Fibroblast of villous mesenchyme (primary cell): Measurements from ENCODE around the gene ANKRD53. TPM values are rescaled to one million over a fixed set of nuclear protein-coding genes. Genes with fewer than 3 reads are reported as not detected.

Experiments used
- DNase-seq: peaks from one replicate; pipeline ENCODE4 v3.0.0-alpha.2; 2010; ENCODE audit warnings: low read depth
- H3K4me3 ChIP-seq: 2 replicates; pipeline ENCODE4 v1.5.1; 2011; ENCODE audit warnings: low read depth, mild to moderate bottlenecking, low read length
- CTCF ChIP-seq: IDR thresholded peaks from 2 replicates; pipeline ENCODE4 v1.5.1; 2012; ENCODE audit warnings: low read depth, mild to moderate bottlenecking, low read length; ENCODE audit not compliant: insufficient read depth
- total RNA-seq: library from RNA; depleted of rRNA; stranded (reverse); fragments of >200 nt; gene quantifications from 2 replicates; pipeline ENCODE4 v1.2.3, GENCODE V29; 2012

ANKRD53 gene
- total RNA-seq, 1 donor: 0.43 TPM

GRCh38 chr2:70962211-70962884 is 16.1 kb upstream of the ANKRD53 start:
- H3K4me3 ChIP-seq: no peak overlapping the region
- DNase-seq: no peak
- TF ChIP-seq CTCF: no peak

- no peak overlapping the region for H3K4me3 ChIP-seq
- no peak for DNase-seq
- TF ChIP-seq CTCF: no peak
Observed at GRCh38 chr2:70962885-70963878, 15.2 kb upstream of the ANKRD53 start.

- no peak for DNase-seq
- TF ChIP-seq CTCF: no peak
- H3K4me3 ChIP-seq: no peak overlapping the region
Observed at GRCh38 chr2:70964133-70964532, 14.3 kb upstream of the ANKRD53 start.

- peak; percentile 68 for DNase-seq
- peak overlapping the region; percentile 56 for H3K4me3 ChIP-seq
- peak; percentile 78 for TF ChIP-seq CTCF
Observed at GRCh38 chr2:70964596-70965386, 13.6 kb upstream of the ANKRD53 start.

GRCh38 chr2:70965506-70965905 is 12.9 kb upstream of the ANKRD53 start:
- no peak for TF ChIP-seq CTCF
- no peak for DNase-seq
- H3K4me3 ChIP-seq: peak overlapping the region; percentile 56

- H3K4me3 ChIP-seq: no peak overlapping the region
- TF ChIP-seq CTCF: no peak
- DNase-seq: no peak
Observed at GRCh38 chr2:70966681-70967080, 11.7 kb upstream of the ANKRD53 start.
